Sigmoid colon (tissue), 7 donors: ENCODE data around the gene MBNL1. TPM values are rescaled to one million over a fixed set of nuclear protein-coding genes. Genes with fewer than 3 reads are reported as not detected.

Source experiments
- DNase-seq: peaks from one replicate; pipeline ENCODE4 v3.0.0-alpha.2; 2019
- H3K27ac ChIP-seq, 4 donors: fragments of 200-600 bp; sonication (generic); one replicate each; pipeline ENCODE4 v1.5.1; 2016 to 2019; ENCODE audit warnings: mild to moderate bottlenecking in 1 of 4
- H3K27me3 ChIP-seq, 3 donors: fragments of 200-600 bp; sonication (generic); one replicate each; pipeline ENCODE4 v1.5.1; 2019; ENCODE audit warnings: mild to moderate bottlenecking in 1 of 3
- H3K36me3 ChIP-seq, 4 donors: fragments of 200-600 bp; sonication (generic); one replicate each; pipeline ENCODE4 v1.5.1; 2016 to 2019
- H3K4me1 ChIP-seq, 4 donors: fragments of 200-600 bp; sonication (generic); one replicate each; pipeline ENCODE4 v1.5.1; 2017 to 2019
- H3K4me3 ChIP-seq, 4 donors: fragments of 200-600 bp; sonication (generic); one replicate each; pipeline ENCODE4 v1.5.1; 2017 to 2019; ENCODE audit warnings: mild to moderate bottlenecking in 2 of 4, moderate library complexity in 1 of 4
- H3K9me3 ChIP-seq, 4 donors: fragments of 200-600 bp in 3 of 4; sonication (generic) in 3 of 4; one replicate each; pipeline versions ENCODE4 v1.5.1 to v1.6.1; 2013 to 2019
- EP300 ChIP-seq, 4 donors: sonication (generic); formaldehyde crosslinking; IDR thresholded peaks; one replicate each; pipeline ENCODE4 v1.6.1; 2017; ENCODE audit warnings: antibody characterized with exemption in 4 of 4
- POLR2A ChIP-seq, 2 donors: fragments of 450-650 bp; IDR thresholded peaks; one replicate each; pipeline ENCODE4 v1.6.1; 2016; ENCODE audit warnings: antibody characterized with exemption in 2 of 2, mild to moderate bottlenecking in 2 of 2, moderate library complexity in 2 of 2
- POLR2AphosphoS5 ChIP-seq, 4 donors: sonication (generic); formaldehyde crosslinking; IDR thresholded peaks; one replicate each; pipeline ENCODE4 v1.6.1; 2017; ENCODE audit warnings: antibody characterized with exemption in 4 of 4
- WGBS, 2 donors: extraction: QIAGEN DNeasy Blood & Tissue Kit; methylation state at CpG; one replicate each; pipeline ENCODE4 v1.1.7; 2013; 5-methylcytosine and 5-hydroxymethylcytosine counted together
- intact Hi-C: fragments of 100-400 bp; cut with DNase I; formaldehyde crosslinking; loops from one replicate; pipeline ENCODE4 v1.15.1; 2023
- polyA plus RNA-seq, 3 donors: library from polyadenylated mRNA; stranded (reverse); fragments of 200-250 nt; gene quantifications; one replicate each; pipeline ENCODE4 v1.2.3, GENCODE V29; 2013
- total RNA-seq, 4 donors: library from RNA; depleted of rRNA; stranded (reverse); fragments of >200 nt; gene quantifications; one replicate each; pipeline ENCODE4 v1.1.0, GENCODE V29; 2016
- TF ChIP-seq, protein P1 (sequence below), 4 experiments: fragments of 450-650 bp in 3 of 4; fragments of 200-600 bp in 1 of 4; IDR thresholded peaks; one replicate each; pipeline ENCODE4 v1.5.1; 2016 to 2019; ENCODE audit warnings: antibody characterized with exemption in 4 of 4, mild to moderate bottlenecking in 3 of 4, moderate library complexity in 2 of 4
- donor health status: healthy with polysubstance abuse.
- donor health status: Bipolar disorder and iron deficiency.
- donor health status: healthy.

MBNL1 gene
- total and polyA plus RNA-seq, 7 donors, result 60.5 to 898 (median 602) TPM

DNA sequence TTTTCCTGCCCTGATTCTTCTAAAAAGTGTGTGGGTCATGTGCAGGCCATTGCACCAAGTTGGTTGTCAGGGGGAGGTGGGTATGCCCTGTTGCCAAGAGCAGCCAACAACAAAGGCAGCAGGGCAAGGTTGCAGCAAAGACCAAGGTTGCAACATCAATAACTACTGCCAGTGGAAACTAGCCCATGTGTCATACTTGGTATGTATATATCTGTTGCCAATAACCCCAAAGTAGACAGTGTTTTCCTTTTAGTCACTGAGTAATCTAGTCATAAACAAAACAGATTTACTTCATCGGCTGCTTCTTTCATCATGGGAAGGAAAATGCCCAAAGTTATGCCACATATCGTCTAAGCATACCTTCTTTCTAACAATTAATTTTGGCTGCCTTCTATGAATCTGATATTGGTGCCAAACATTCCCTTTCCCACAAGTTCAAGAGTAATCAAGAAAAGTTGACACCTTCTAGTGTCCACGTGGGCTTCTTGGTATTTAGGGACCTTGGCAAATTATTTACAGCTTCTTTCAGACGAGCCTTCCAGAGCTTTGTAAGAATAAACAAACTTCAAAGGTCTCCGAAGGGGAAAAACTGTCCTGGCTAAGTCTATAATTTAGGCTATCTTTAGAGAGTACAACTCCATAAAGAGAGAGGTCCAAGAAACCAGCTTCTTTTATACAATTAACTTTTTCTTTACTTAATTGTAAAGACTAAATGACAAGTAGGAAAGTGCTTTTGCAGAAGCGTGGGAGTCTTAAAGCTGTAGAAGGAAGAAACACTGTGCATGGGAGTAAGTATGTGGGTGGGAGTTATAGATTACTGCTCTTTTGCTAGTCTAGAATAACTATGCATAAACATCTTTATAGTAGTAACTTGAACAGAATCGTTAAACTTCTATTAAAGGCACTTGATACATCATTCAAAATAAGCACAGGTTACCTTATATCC lies 10.0 kb upstream of the MBNL1 start:
- Histone ChIP-seq H3K27me3 (no peaks in the 10 kb centered on the region), H3K36me3 (no peaks in the 10 kb centered on the region), H3K4me3 (no peak overlapping the region), H3K4me1 (peaks cover 0 to 69% (median 47%) of the 10 kb centered on the region in 4 donors), H3K9me3 (no peaks in the 10 kb centered on the region), H3K27ac (peak overlapping the region; percentile 58 to 98 (median 76))
- DNase-seq, result peak; percentile 85
- intact Hi-C loops, result no loop called here
- peak in 2 of 4 donors; percentile 0 to 67 for TF ChIP-seq EP300 (IDR thresholded peaks at IDR 0.05)
- peak in 3 of 4 donors; percentile 45 to 77 (median 72) for TF ChIP-seq POLR2AphosphoS5 (IDR thresholded peaks at IDR 0.05)
- TF ChIP-seq, protein P1, sequence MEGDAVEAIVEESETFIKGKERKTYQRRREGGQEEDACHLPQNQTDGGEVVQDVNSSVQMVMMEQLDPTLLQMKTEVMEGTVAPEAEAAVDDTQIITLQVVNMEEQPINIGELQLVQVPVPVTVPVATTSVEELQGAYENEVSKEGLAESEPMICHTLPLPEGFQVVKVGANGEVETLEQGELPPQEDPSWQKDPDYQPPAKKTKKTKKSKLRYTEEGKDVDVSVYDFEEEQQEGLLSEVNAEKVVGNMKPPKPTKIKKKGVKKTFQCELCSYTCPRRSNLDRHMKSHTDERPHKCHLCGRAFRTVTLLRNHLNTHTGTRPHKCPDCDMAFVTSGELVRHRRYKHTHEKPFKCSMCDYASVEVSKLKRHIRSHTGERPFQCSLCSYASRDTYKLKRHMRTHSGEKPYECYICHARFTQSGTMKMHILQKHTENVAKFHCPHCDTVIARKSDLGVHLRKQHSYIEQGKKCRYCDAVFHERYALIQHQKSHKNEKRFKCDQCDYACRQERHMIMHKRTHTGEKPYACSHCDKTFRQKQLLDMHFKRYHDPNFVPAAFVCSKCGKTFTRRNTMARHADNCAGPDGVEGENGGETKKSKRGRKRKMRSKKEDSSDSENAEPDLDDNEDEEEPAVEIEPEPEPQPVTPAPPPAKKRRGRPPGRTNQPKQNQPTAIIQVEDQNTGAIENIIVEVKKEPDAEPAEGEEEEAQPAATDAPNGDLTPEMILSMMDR (IDR thresholded peaks at IDR 0.05), result no peak
- no peak for TF ChIP-seq POLR2A (IDR thresholded peaks at IDR 0.05)
- 5 to 26% methylated on average over 7 of the region's 7 CpGs for WGBS, 2 donors

DNA sequence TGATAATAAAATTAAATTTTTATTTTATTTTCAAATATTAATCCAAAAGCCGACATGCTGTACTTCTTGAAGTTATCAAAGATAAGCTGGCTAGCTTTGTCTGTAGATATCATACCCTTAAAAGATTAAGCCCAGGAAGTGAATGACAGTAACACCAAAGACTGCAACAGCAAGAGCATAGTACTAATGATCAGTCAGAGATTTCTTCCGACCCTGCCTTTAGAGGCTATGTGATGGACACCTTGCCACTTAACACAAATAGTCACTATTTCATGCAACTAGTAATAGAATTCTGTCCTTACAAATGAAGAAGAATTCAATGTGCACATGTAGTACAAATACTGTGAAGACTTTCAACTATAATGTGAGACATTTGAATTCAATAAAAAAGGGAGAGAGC lies 9.3 kb upstream of the MBNL1 start:
- DNase-seq, result no peak
- H3K4me3 ChIP-seq, result no peak overlapping the region
- H3K4me1 ChIP-seq, result peaks cover 0 to 77% (median 54%) of the 10 kb centered on the region in 4 donors
- no peaks in the 10 kb centered on the region for H3K36me3 ChIP-seq
- H3K27ac ChIP-seq, result peak overlapping the region; percentile 58 to 98 (median 76)
- H3K27me3 ChIP-seq, result no peaks in the 10 kb centered on the region
- H3K9me3 ChIP-seq, result no peaks in the 10 kb centered on the region
- 37 to 57% methylated on average over 2 of the region's 2 CpGs for WGBS, 2 donors
- TF ChIP-seq, protein P1 (IDR thresholded peaks at IDR 0.05), result no peak
- TF ChIP-seq POLR2A (IDR thresholded peaks at IDR 0.05), result no peak
- no peak for TF ChIP-seq EP300 (IDR thresholded peaks at IDR 0.05)
- no peak for TF ChIP-seq POLR2AphosphoS5 (IDR thresholded peaks at IDR 0.05)
- intact Hi-C loops, result no loop called here

DNA sequence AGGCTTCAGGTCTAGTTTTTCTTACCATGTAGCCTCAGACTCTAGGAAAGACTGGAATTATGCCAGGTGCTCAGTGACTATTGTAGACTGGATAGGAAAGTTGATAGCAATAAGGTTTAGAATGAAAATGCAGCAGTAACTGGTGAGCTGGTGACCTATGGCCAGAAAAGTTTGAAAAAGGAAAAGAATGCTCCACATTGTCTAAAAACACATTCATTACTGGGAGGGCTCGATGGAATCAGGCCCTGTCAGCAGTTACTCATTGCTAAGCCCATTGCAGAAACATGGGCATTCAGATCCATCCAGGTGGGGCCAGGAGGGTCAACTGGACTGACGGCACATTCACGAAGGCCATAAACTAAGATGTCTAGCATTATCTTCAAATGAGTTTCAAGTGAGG lies 8.7 kb upstream of the MBNL1 start:
- intact Hi-C loops, result no loop called here
- no peaks in the 10 kb centered on the region for H3K36me3 ChIP-seq
- TF ChIP-seq POLR2A (IDR thresholded peaks at IDR 0.05), result no peak
- TF ChIP-seq, protein P1 (IDR thresholded peaks at IDR 0.05), result no peak
- no peak for TF ChIP-seq EP300 (IDR thresholded peaks at IDR 0.05)
- no peak for TF ChIP-seq POLR2AphosphoS5 (IDR thresholded peaks at IDR 0.05)
- peak overlapping the region in 3 of 4 donors; percentile 32 to 98 (median 78) for H3K27ac ChIP-seq
- no peak overlapping the region for H3K4me3 ChIP-seq
- no peaks in the 10 kb centered on the region for H3K27me3 ChIP-seq
- no peak for DNase-seq
- 64 to 83% methylated on average over 3 of the region's 3 CpGs for WGBS, 2 donors
- peaks cover 0 to 82% (median 58%) of the 10 kb centered on the region in 4 donors for H3K4me1 ChIP-seq
- H3K9me3 ChIP-seq, result no peaks in the 10 kb centered on the region

DNA sequence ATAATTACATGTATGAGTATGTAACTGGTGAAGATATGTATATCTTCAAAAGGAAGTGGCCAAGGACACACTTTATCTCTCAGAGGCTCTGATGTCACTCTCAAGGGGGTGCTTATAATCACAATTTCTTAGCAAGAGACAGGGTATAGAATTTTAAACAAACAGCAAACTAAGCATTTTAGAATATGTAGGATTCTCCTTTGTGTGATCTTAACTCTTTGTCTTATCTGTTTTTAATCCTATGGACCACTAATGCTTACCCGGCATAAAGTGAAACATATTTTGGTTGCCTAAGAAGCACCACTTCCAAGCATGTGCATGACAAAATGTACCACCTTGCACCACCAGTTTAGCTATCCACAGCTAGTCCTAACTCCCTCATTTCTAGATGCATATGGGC lies 8.2 kb upstream of the MBNL1 start:
- intact Hi-C loops, result no loop called here
- no peak for TF ChIP-seq EP300 (IDR thresholded peaks at IDR 0.05)
- TF ChIP-seq, protein P1 (IDR thresholded peaks at IDR 0.05), result no peak
- TF ChIP-seq POLR2AphosphoS5 (IDR thresholded peaks at IDR 0.05), result no peak
- TF ChIP-seq POLR2A (IDR thresholded peaks at IDR 0.05), result no peak
- WGBS, 2 donors, result 91 to 98% methylated on average over 1 of the region's 1 CpG

More for the DNA sequence above, 8.2 kb upstream of the MBNL1 start:
- no peak overlapping the region for H3K4me3 ChIP-seq
- peak overlapping the region in 3 of 4 donors; percentile 56 to 98 (median 78) for H3K27ac ChIP-seq
- no peak for DNase-seq
- H3K9me3 ChIP-seq, result no peaks in the 10 kb centered on the region
- no peaks in the 10 kb centered on the region for H3K36me3 ChIP-seq
- H3K4me1 ChIP-seq, result peaks cover 0 to 87% (median 61%) of the 10 kb centered on the region in 4 donors
- no peaks in the 10 kb centered on the region for H3K27me3 ChIP-seq
